Choroid plexus epithelial cell (primary cell): ENCODE results near the gene GATA2.

Source experiments
- DNase-seq: peaks from one replicate; pipeline ENCODE4 v3.0.0-alpha.2; 2010; ENCODE audit warnings: low read depth
- H3K4me3 ChIP-seq: 2 replicates; pipeline ENCODE4 v1.5.1; 2011; ENCODE audit warnings: low read depth, mild to moderate bottlenecking, control low read depth, low read length, moderate library complexity
- TF ChIP-seq, protein P1 (sequence below): conservative IDR thresholded peaks from 2 replicates; pipeline ENCODE4 v1.5.1; 2011; ENCODE audit warnings: low read depth, mild to moderate bottlenecking, control low read depth, inconsistent platforms, low read length, moderate library complexity

The GATA2 gene

DNA sequence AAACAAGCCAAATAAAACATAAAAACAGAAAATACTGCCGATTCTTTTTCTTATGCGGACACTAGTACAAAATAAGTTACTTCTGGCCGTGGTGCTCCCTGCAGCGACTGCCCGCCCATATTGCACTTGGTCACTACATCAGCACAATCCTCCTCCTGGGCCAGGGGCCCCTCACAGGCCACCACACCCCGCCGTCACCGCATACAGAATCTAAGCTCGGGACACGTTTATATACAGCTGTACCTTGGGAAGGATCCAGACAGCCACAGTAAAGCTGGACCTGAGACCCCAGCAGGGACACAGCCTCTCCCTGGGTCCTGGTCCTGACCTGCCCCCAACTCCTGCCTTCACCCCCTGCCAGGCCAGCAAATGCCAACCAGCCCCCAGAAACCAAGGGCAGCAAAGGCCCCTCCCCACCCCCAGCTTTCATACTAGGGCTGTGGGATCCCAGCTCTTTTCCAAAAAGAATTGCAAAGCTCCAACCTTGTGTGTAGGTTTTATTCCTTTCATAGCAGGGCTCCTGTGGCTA is 13.4 kb downstream of the GATA2 start:
- DNase-seq, result no peak
- TF ChIP-seq, protein P1, sequence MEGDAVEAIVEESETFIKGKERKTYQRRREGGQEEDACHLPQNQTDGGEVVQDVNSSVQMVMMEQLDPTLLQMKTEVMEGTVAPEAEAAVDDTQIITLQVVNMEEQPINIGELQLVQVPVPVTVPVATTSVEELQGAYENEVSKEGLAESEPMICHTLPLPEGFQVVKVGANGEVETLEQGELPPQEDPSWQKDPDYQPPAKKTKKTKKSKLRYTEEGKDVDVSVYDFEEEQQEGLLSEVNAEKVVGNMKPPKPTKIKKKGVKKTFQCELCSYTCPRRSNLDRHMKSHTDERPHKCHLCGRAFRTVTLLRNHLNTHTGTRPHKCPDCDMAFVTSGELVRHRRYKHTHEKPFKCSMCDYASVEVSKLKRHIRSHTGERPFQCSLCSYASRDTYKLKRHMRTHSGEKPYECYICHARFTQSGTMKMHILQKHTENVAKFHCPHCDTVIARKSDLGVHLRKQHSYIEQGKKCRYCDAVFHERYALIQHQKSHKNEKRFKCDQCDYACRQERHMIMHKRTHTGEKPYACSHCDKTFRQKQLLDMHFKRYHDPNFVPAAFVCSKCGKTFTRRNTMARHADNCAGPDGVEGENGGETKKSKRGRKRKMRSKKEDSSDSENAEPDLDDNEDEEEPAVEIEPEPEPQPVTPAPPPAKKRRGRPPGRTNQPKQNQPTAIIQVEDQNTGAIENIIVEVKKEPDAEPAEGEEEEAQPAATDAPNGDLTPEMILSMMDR, result no peak
- H3K4me3 ChIP-seq, result no peak overlapping the region

DNA sequence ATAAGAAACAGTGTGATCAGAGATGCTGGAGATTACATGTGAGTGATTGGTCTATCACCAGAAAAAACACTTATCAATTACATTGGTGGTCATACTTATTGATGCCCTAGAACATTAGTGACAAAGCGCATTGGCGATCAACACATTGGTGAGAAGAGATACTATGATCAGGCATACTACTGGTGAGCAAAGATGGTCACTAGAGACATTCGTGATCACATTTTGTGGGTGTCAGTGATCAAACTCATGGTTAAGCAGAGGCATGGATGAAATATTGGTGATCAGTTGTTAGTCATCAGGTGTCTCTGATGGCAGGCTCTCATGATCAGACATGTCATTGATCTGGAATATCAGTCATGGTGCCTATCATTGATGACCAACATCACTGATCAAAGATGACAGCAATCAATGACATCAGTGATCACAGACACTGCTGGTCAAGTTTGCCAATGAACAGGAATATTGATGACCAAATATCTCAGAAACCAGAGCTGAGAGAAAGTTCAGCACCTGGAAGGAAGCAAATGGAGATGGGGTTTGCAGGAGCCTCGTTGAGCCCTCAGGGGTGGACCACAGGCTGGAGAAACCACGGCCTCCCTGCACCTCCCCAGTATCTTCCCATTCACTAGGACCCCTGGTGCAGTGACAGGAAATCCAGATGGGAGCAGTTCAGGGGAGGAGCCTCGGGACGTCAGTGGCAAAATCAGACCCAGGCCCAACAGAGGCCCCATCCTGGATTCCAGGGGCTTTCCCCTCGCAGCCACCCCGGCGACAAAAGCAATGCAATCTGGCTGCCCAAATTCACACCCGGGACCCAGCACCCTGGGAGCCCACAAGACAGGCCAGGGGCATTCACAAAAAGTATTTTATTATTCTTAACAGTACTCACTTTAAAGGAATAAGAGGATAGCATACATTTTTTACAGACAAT is 14.2 kb downstream of the GATA2 start:
- no peak overlapping the region for H3K4me3 ChIP-seq
- TF ChIP-seq, protein P1, result no peak
- no peak for DNase-seq

DNA sequence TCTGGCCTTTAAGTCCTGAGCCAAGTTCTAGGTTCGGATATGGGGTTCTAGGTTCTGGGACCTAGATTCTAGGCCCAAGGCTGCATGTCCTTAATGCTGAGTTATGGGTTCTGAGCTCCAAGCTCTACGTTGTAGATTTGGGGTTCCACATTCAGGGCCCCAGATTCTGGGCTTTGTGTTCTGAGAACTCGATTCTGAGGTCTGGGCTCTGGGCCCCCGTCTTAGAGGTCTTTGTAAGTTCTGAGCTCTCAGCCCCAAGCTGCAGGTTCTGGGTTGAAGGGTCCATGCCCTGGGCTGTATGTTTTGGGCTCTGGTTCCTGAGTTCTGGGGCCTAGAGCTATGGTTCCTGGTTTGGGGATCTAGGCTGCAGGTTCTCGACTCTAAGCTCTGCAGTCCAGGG is 16.3 kb downstream of the GATA2 start:
- TF ChIP-seq, protein P1, result no peak
- DNase-seq, result no peak
- no peak overlapping the region for H3K4me3 ChIP-seq

DNA sequence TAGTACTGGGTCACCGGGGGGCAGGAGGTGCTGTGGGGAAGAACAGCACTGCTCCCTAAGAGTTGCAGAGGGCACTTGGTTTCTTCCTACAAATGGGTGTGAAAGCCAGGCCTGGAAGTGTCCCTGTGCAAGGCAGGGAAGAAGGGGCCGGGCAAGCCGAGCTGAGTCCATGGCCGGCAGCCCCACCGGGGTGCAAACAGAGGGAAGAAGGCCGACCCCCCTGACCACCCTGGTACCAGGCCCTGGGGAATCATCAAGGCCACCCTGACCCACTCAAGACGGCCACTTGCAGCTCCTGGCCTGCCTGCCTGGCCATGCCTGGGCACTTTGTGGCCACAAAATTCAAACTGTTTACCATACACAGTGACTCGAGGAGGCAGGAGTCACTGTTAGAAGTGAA is 17.6 kb downstream of the GATA2 start:
- no peak for DNase-seq
- H3K4me3 ChIP-seq, result no peak overlapping the region
- TF ChIP-seq, protein P1, result no peak

DNA sequence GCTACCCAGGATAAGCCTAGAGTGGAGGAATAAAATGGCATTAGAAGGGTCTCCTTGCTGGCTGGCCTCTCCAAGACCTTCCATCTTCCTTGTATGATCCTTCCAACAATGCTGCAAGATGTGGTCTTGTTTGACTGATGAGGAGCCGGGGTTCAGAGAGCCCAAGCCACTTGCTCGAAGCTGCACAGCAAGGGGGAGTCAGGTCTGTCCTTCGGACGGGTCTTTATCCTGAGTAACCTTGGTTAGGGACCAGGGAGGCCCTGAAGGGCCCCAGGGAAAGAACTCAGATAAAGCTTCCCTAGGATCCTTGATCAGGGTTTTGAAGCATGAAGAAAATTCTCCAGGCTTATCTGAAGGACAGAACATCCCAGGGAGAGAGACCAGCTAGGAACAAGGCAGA is 19.3 kb downstream of the GATA2 start:
- TF ChIP-seq, protein P1, result no peak
- no peak overlapping the region for H3K4me3 ChIP-seq
- no peak for DNase-seq

DNA sequence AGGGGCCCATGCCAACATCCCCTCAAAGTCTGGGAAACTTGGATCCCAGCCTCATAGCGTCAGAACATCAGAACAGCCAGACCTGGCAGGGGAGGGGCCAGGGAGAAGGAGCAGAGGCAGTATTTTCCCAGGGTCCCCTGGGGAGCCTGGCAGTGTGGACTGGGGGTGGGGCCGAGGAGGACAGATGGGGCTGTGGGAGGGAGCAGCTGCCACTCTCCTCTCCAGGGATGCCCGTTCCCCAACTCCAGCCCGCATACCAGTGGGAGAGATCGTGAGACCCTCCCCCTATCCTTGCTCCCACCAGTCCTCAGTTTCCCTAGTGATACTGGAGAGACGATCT is 19.9 kb downstream of the GATA2 start:
- TF ChIP-seq, protein P1, result no peak
- DNase-seq, result no peak
- H3K4me3 ChIP-seq, result no peak overlapping the region
